Thoracic aorta (tissue), 2 donors: ENCODE measurements around the gene GFRA1. TPM values are rescaled to one million over a fixed set of nuclear protein-coding genes. Genes with fewer than 3 reads are reported as not detected.

ENCODE experiments used
- ATAC-seq: fragments of 150-250 bp; one replicate; pipeline ENCODE4 v1.8.0; 2017; ENCODE audit warnings: low read depth; ENCODE audit not compliant: insufficient number of reproducible peaks, low FRiP score
- DNase-seq: peaks from one replicate; pipeline ENCODE4 v3.0.0-alpha.2; 2020; ENCODE audit warnings: low spot score
- H3K27ac ChIP-seq, 2 donors: fragments of 200-600 bp; sonication (generic); 1 replicate in 1 of 2; 2 replicates in 1 of 2; pipeline ENCODE4 v1.5.1; 2016; ENCODE audit warnings: mild to moderate bottlenecking in 2 of 2, moderate library complexity in 2 of 2
- H3K27me3 ChIP-seq: fragments of 200-600 bp; sonication (generic); replicated peaks from 2 replicates; pipeline ENCODE4 v1.6.0; 2016; ENCODE audit warnings: mild to moderate bottlenecking; ENCODE audit not compliant: insufficient read depth
- H3K36me3 ChIP-seq: fragments of 200-600 bp; sonication (generic); one replicate; pipeline ENCODE4 v1.5.1; 2016
- H3K4me1 ChIP-seq, 2 donors: fragments of 200-600 bp; sonication (generic); 1 replicate in 1 of 2; 2 replicates in 1 of 2; pipeline versions ENCODE4 v1.5.1 to v1.6.0; 2016; ENCODE audit warnings: low read depth in 2 of 2, mild to moderate bottlenecking in 1 of 2; ENCODE audit not compliant: control insufficient read depth in 1 of 2
- H3K4me3 ChIP-seq: fragments of 200-600 bp; sonication (generic); 2 replicates; pipeline ENCODE4 v1.5.1; 2016; ENCODE audit warnings: mild to moderate bottlenecking
- H3K9me3 ChIP-seq: fragments of 200-600 bp; sonication (generic); 2 replicates; pipeline ENCODE4 v1.5.1; 2016
- total RNA-seq, 2 donors: library from RNA; depleted of rRNA; stranded (reverse); fragments of >200 nt; gene quantifications; one replicate each; pipeline versions ENCODE4 v1.1.0 to v1.2.3, GENCODE V29; 2016
- TF ChIP-seq, protein P1 (sequence below): fragments of 200-600 bp; sonication (generic); IDR thresholded peaks from one replicate; pipeline ENCODE4 v1.5.1; 2019; ENCODE audit warnings: antibody characterized with exemption

GFRA1 gene
- total RNA-seq, 2 donors from 2014 or later, result 5.8 to 9.3 TPM

DNA sequence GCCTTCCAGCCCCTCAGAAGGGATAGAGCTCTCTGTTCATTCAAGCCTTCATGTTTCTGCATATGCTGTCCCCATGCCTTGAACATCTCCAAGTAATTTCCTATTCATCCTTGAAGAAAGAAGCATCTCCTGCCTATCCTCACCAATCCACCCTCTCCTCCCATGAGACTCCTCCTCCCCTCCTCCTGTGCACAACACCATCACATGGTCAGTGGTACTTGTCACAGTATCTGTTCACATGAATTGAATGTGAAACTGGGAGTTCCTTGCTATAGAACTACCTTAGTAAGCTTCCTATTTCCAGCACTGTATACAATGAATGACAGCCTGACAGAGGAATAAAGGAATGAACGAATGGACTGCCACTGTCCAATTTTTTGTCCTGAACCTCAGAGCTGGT lies 115.5 kb downstream of the GFRA1 start:
- no peak for DNase-seq
- TF ChIP-seq, protein P1, sequence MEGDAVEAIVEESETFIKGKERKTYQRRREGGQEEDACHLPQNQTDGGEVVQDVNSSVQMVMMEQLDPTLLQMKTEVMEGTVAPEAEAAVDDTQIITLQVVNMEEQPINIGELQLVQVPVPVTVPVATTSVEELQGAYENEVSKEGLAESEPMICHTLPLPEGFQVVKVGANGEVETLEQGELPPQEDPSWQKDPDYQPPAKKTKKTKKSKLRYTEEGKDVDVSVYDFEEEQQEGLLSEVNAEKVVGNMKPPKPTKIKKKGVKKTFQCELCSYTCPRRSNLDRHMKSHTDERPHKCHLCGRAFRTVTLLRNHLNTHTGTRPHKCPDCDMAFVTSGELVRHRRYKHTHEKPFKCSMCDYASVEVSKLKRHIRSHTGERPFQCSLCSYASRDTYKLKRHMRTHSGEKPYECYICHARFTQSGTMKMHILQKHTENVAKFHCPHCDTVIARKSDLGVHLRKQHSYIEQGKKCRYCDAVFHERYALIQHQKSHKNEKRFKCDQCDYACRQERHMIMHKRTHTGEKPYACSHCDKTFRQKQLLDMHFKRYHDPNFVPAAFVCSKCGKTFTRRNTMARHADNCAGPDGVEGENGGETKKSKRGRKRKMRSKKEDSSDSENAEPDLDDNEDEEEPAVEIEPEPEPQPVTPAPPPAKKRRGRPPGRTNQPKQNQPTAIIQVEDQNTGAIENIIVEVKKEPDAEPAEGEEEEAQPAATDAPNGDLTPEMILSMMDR, result no peak
- no peaks in the 10 kb centered on the region for H3K4me1 ChIP-seq
- H3K4me3 ChIP-seq, result no peak overlapping the region
- no peak for ATAC-seq
- H3K27me3 ChIP-seq, result no peaks in the 10 kb centered on the region
- no peaks in the 10 kb centered on the region for H3K36me3 ChIP-seq
- H3K27ac ChIP-seq, result no peak overlapping the region
- H3K9me3 ChIP-seq, result no peaks in the 10 kb centered on the region

DNA sequence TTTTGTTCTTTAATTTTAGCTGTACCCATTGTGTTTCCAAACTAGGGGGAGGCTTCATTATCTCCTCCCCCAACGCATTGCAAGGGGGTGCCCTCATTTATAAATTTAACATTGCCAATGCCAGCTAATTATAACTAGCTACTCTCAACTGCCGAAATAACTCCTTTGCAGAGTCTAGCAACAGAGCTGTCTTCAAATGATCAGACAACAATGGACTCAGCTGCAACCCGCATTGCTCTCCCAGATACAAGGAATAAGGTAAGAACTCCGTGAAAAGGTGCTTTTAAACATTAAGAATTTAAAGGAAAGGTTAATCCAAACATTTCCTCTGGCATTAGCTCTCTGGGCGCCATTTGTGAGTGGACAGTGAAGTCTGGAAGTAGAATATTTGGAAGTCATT lies 116.2 kb downstream of the GFRA1 start:
- Histone ChIP-seq H3K4me1 (no peaks in the 10 kb centered on the region), H3K27me3 (no peaks in the 10 kb centered on the region), H3K36me3 (no peaks in the 10 kb centered on the region), H3K9me3 (no peaks in the 10 kb centered on the region), H3K4me3 (no peak overlapping the region), H3K27ac (no peak overlapping the region)
- ATAC-seq, result no peak
- TF ChIP-seq, protein P1, result no peak
- no peak for DNase-seq

DNA sequence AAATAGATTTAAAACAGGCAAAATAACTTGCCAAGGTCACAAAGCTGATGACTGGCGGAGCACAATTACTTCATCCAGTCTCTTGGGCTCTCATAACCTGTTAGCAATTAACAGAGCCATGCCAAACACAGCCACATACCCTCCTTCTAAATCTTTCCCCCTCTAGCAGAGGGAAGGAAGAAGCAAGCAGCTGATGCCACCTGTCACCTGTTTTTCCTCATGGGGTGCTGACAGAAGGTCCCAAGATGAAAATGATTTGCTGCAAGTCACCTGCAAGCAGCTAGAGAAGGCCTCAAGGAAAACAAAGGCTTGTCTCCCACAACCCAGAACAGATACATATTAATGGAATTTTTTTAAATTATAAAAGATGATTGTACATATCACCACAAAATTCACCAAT lies 117.8 kb downstream of the GFRA1 start:
- ATAC-seq (no peak), DNase-seq (no peak)
- Histone ChIP-seq H3K27me3 (no peaks in the 10 kb centered on the region), H3K36me3 (no peaks in the 10 kb centered on the region), H3K9me3 (no peaks in the 10 kb centered on the region), H3K4me1 (peaks cover 0 to 2% of the 10 kb centered on the region in 2 donors), H3K27ac (no peak overlapping the region), H3K4me3 (no peak overlapping the region)
- TF ChIP-seq, protein P1, result no peak

DNA sequence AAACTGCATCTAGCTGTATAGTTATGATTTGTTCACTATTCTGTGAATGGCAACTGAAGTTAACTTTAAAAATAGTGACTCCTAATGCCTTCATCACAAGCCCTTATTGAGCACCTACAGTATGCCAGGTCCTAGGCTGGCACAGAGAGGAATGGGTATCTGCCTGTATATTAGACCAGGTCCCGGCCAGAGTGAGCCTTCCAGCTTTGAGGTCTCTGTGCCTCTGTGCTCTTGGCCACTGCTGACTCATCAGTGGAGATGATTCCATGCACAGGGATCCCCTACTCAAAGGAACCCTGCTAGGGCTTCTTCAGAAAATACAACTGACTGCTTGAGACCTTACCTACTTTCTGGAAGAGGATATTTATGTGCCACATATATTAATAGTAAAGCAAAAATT lies 118.4 kb downstream of the GFRA1 start:
- no peak overlapping the region for H3K4me3 ChIP-seq
- ATAC-seq (no peak), DNase-seq (no peak)
- H3K36me3 ChIP-seq, result no peaks in the 10 kb centered on the region
- no peaks in the 10 kb centered on the region for H3K9me3 ChIP-seq
- H3K27me3 ChIP-seq, result no peaks in the 10 kb centered on the region
- H3K27ac ChIP-seq, result no peak overlapping the region
- H3K4me1 ChIP-seq, result peaks cover 0 to 6% of the 10 kb centered on the region in 2 donors
- TF ChIP-seq, protein P1, result no peak

DNA sequence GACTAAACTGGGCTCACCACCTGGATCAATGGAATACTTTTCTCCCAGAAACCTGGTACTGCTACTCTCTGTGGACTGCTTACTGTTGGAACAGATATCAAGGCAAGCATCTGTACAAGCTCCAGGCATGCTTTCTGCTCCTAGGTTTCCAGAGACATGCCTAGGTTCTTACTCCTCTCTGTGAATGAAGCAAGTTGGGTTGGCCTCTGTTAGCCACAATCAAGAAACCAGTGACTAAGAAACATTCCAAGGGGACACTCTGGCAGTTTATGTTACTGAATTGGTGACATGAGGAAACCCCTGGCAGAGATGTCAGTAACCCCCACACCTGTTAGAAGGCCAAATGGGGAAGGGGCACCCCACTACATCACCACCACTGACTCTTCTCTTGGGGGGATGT lies 121.9 kb downstream of the GFRA1 start:
- Histone ChIP-seq H3K27me3 (no peaks in the 10 kb centered on the region), H3K36me3 (no peaks in the 10 kb centered on the region), H3K4me3 (no peak overlapping the region), H3K27ac (no peak overlapping the region), H3K4me1 (peaks cover 0 to 6% of the 10 kb centered on the region in 2 donors), H3K9me3 (no peaks in the 10 kb centered on the region)
- no peak for ATAC-seq
- TF ChIP-seq, protein P1, result no peak
- DNase-seq, result no peak
